Spinal cord (tissue), 10 donors: ENCODE measurements around the gene PLEKHO2. TPM values are rescaled to one million over a fixed set of nuclear protein-coding genes. Genes with fewer than 3 reads are reported as not detected.

Source experiments
- DNase-seq, 6 donors: peaks; one replicate each; pipeline versions ENCODE4 v3.0.0 to v3.0.0-alpha.2; 2013 to 2015; ENCODE audit warnings: low spot score in 6 of 6, low read depth in 4 of 6
- H3K27ac ChIP-seq: one replicate; pipeline ENCODE4 v1.5.1; 2013; ENCODE audit warnings: low read depth, low read length, control low read depth
- H3K27me3 ChIP-seq: one replicate; pipeline ENCODE4 v1.6.1; 2013; ENCODE audit warnings: low read length; ENCODE audit not compliant: control insufficient read depth, insufficient read depth
- H3K36me3 ChIP-seq: one replicate; pipeline ENCODE4 v1.6.1; 2013; ENCODE audit warnings: low read length; ENCODE audit not compliant: control insufficient read depth, insufficient read depth
- H3K4me1 ChIP-seq: one replicate; pipeline ENCODE4 v1.6.1; 2013; ENCODE audit warnings: low read length; ENCODE audit not compliant: control insufficient read depth, insufficient read depth
- H3K4me3 ChIP-seq: one replicate; pipeline ENCODE4 v1.5.1; 2013; ENCODE audit warnings: low read depth, low read length, control low read depth
- H3K9me3 ChIP-seq: one replicate; pipeline ENCODE4 v1.6.1; 2013; ENCODE audit warnings: low read length; ENCODE audit not compliant: control insufficient read depth, insufficient read depth
- WGBS: methylation state at CpG from one replicate; pipeline ENCODE4 v1.1.5; 2013; ENCODE audit warnings: missing lambda C conversion rate; ENCODE audit not compliant: insufficient coverage; 5-methylcytosine and 5-hydroxymethylcytosine counted together
- polyA plus RNA-seq, 2 donors: library from polyadenylated mRNA; unstranded; fragments of 120-200 nt; gene quantifications; one replicate each; pipeline ENCODE4 v1.2.1, GENCODE V29; 2013; ENCODE audit not compliant: insufficient read length in 2 of 2
- total RNA-seq, 2 donors: library from RNA; depleted of rRNA in 1 of 2; stranded (reverse); fragments of 120-200 nt in 1 of 2; fragments of >200 nt in 1 of 2; gene quantifications; one replicate each; pipeline versions ENCODE4 v1.2.3 to v1.2.4, GENCODE V29; 2013 to 2014
- donor health status: healthy.

PLEKHO2 gene
- total and polyA plus RNA-seq, 4 donors: 13.2 to 26.0 (median 16.3) TPM

- DNase-seq: no peak
- Histone ChIP-seq H3K4me3 (peak overlapping the region; percentile 76), H3K36me3 (peaks cover 17% of the 10 kb centered on the region), H3K4me1 (peaks cover 25% of the 10 kb centered on the region), H3K27me3 (peaks cover 11% of the 10 kb centered on the region), H3K27ac (no peak overlapping the region), H3K9me3 (no peaks in the 10 kb centered on the region)
- WGBS: 0% methylated on average over 17 of the region's 17 CpGs
These were observed 16.7 kb upstream of the PLEKHO2 start for GRCh38 chr15:64824929-64825430.

- peak; percentile 93 to 99 (median 96) for DNase-seq
- Histone ChIP-seq H3K27me3 (peaks cover 11% of the 10 kb centered on the region), H3K27ac (peak within 1 kb of the TSS; percentile 89), H3K4me3 (peak within 1 kb of the TSS; percentile 76), H3K9me3 (no peaks in the 10 kb centered on the region), H3K36me3 (peaks cover 15% of the 10 kb centered on the region), H3K4me1 (peaks cover 25% of the 10 kb centered on the region)
- whole genome bisulfite sequencing: 0% methylated on average over 32 of the region's 35 CpGs
These were observed 16.1 kb upstream of the PLEKHO2 start, which contains the start of gene PIF1 for GRCh38 chr15:64825431-64826294. PIF1 (minus strand) TSS chr15:64825647; CDS start chr15:64824335, 1,312 bp downstream.

- Histone ChIP-seq H3K4me3 (no peak overlapping the region), H3K9me3 (no peaks in the 10 kb centered on the region), H3K36me3 (no peaks in the 10 kb centered on the region), H3K27ac (no peak overlapping the region), H3K27me3 (peaks cover 5% of the 10 kb centered on the region), H3K4me1 (peaks cover 20% of the 10 kb centered on the region)
- 100% methylated on average over 4 of the region's 5 CpGs for WGBS
- DNase-seq: no peak
These were observed 12.7 kb upstream of the PLEKHO2 start for GRCh38 chr15:64828985-64829384.

- WGBS: 100% methylated on average over 3 of the region's 4 CpGs
- H3K4me1 ChIP-seq: peaks cover 8% of the 10 kb centered on the region
- no peak overlapping the region for H3K27ac ChIP-seq
- H3K27me3 ChIP-seq: no peaks in the 10 kb centered on the region
- H3K9me3 ChIP-seq: no peaks in the 10 kb centered on the region
- no peaks in the 10 kb centered on the region for H3K36me3 ChIP-seq
- no peak for DNase-seq
- no peak overlapping the region for H3K4me3 ChIP-seq
These were observed 8.0 kb upstream of the PLEKHO2 start for GRCh38 chr15:64833690-64834089.

- Histone ChIP-seq H3K9me3 (no peaks in the 10 kb centered on the region), H3K4me3 (peak overlapping the region; percentile 4), H3K27ac (peak overlapping the region; percentile 72), H3K36me3 (peaks cover under 1% of the 10 kb centered on the region), H3K4me1 (peaks cover 15% of the 10 kb centered on the region), H3K27me3 (no peaks in the 10 kb centered on the region)
- WGBS: 79% methylated on average over 11 of the region's 14 CpGs
- DNase-seq: no peak
These were observed 5.6 kb upstream of the PLEKHO2 start for GRCh38 chr15:64836023-64836536.

- no peaks in the 10 kb centered on the region for H3K9me3 ChIP-seq
- no peak for DNase-seq
- no peak overlapping the region for H3K4me3 ChIP-seq
- no peaks in the 10 kb centered on the region for H3K27me3 ChIP-seq
- H3K27ac ChIP-seq: no peak overlapping the region
- WGBS: 44% methylated on average over 1 of the region's 1 CpG
- peaks cover 24% of the 10 kb centered on the region for H3K4me1 ChIP-seq
- peaks cover 3% of the 10 kb centered on the region for H3K36me3 ChIP-seq
These were observed 4.2 kb upstream of the PLEKHO2 start for GRCh38 chr15:64837502-64837901.

GRCh38 chr15:64841060-64841343, 713 bp upstream of the PLEKHO2 start:
- H3K4me1 ChIP-seq: peaks cover 50% of the 10 kb centered on the region
- 0% methylated on average over 12 of the region's 12 CpGs for WGBS
- peak overlapping the region; percentile 94 for H3K27ac ChIP-seq

GRCh38 chr15:64842096-64842939, 603 bp downstream of the PLEKHO2 start:
- 5% methylated on average over 21 of the region's 26 CpGs for WGBS
- H3K9me3 ChIP-seq: no peaks in the 10 kb centered on the region
- H3K4me1 ChIP-seq: peaks cover 53% of the 10 kb centered on the region
- DNase-seq: no peak
- H3K4me3 ChIP-seq: peak overlapping the region; percentile 84
- peaks cover 3% of the 10 kb centered on the region for H3K36me3 ChIP-seq
- H3K27me3 ChIP-seq: no peaks in the 10 kb centered on the region
- peak overlapping the region; percentile 82 for H3K27ac ChIP-seq

More at GRCh38 chr15:64841060-64841343, 713 bp upstream of the PLEKHO2 start:
- H3K9me3 ChIP-seq: no peaks in the 10 kb centered on the region
- no peak for DNase-seq
- no peaks in the 10 kb centered on the region for H3K27me3 ChIP-seq
- peak overlapping the region; percentile 73 for H3K4me3 ChIP-seq
- peaks cover 3% of the 10 kb centered on the region for H3K36me3 ChIP-seq

- H3K4me1 ChIP-seq: peaks cover 58% of the 10 kb centered on the region
- no peaks in the 10 kb centered on the region for H3K9me3 ChIP-seq
- H3K27me3 ChIP-seq: no peaks in the 10 kb centered on the region
- H3K4me3 ChIP-seq: peak overlapping the region; percentile 84
- peak overlapping the region; percentile 82 for H3K27ac ChIP-seq
- 80% methylated on average over 2 of the region's 7 CpGs for WGBS
- peaks cover 3% of the 10 kb centered on the region for H3K36me3 ChIP-seq
- DNase-seq: no peak
These were observed 1.4 kb downstream of the PLEKHO2 start for GRCh38 chr15:64842986-64843561.
